Peyer's patch (tissue), 4 donors: ENCODE data around the gene KIF26B.

Experiments
- POLR2A ChIP-seq, 2 donors: fragments of 450-650 bp; IDR thresholded peaks; one replicate each; pipeline ENCODE4 v1.5.1; 2017; ENCODE audit warnings: antibody characterized with exemption in 2 of 2, mild to moderate bottlenecking in 2 of 2, moderate library complexity in 2 of 2
- TF ChIP-seq, protein P1 (sequence below), 6 experiments: fragments of 450-650 bp in 4 of 6; fragments of 200-600 bp in 2 of 6; sonication (generic) in 1 of 6; IDR thresholded peaks; one replicate each; pipeline ENCODE4 v1.5.1; 2017 to 2019; ENCODE audit warnings: antibody characterized with exemption in 6 of 6, mild to moderate bottlenecking in 3 of 6, moderate library complexity in 1 of 6

DNA sequence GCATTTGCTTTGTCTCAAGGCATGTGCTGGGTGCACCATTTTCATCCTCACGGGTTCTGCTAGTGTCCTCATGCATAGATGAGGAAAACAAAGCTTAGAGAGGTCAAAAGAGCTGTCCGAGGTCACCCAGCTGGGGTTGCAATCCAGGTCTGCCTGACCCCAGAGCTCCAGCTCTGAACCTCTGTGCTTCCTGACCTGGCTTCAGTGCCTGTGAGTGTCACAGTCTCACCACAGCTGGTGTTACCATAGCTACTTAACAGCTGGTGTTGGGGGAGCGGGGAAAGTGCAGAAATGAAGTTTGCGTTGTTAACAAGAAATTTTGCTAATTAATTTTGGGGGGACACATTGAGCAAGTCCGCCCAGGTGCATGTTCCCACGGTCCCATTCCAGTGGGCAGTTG lies 328.5 kb downstream of the KIF26B start:
- TF ChIP-seq, protein P1, sequence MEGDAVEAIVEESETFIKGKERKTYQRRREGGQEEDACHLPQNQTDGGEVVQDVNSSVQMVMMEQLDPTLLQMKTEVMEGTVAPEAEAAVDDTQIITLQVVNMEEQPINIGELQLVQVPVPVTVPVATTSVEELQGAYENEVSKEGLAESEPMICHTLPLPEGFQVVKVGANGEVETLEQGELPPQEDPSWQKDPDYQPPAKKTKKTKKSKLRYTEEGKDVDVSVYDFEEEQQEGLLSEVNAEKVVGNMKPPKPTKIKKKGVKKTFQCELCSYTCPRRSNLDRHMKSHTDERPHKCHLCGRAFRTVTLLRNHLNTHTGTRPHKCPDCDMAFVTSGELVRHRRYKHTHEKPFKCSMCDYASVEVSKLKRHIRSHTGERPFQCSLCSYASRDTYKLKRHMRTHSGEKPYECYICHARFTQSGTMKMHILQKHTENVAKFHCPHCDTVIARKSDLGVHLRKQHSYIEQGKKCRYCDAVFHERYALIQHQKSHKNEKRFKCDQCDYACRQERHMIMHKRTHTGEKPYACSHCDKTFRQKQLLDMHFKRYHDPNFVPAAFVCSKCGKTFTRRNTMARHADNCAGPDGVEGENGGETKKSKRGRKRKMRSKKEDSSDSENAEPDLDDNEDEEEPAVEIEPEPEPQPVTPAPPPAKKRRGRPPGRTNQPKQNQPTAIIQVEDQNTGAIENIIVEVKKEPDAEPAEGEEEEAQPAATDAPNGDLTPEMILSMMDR (IDR thresholded peaks at IDR 0.05): no peak
- TF ChIP-seq POLR2A (IDR thresholded peaks at IDR 0.05): no peak
